GM18909 (cell line): ENCODE results near the gene AGXT2.

Source experiments
- ATAC-seq: cut with Tn5 transposase; IDR thresholded peaks from one replicate; pipeline ENCODE4 v1.9.1; 2021; ENCODE audit warnings: mild to moderate bottlenecking; ENCODE audit not compliant: unreplicated experiment, poor library complexity

AGXT2 gene

GRCh38 chr5:35023391-35024178 is 24.2 kb downstream of the AGXT2 start:
- ATAC-seq: no peak

- ATAC-seq: peak; percentile 77
These were observed 31.3 kb downstream of the AGXT2 start for GRCh38 chr5:35016174-35017051.

DNA sequence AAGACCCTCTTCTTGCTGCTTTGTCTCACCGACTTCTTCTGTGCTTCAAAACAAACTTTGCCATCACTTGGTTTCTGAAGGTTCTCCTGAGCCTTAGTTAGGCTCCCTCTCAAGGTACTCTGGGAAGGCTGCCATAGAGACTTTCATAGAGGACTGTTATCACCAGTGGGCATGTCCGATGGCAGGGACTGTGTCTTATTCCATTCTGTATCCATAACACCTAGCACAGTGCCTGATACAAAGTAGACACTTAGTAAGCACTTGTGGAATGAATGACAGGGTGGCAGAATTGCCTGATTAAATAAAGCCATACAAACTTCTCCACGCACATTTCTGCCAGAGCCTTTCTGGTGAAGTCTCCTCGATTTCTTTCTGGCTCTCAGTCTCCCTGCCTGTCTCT is 32.7 kb downstream of the AGXT2 start:
- ATAC-seq: no peak

- no peak for ATAC-seq
These were observed 35.0 kb downstream of the AGXT2 start for GRCh38 chr5:35012796-35013195.

DNA sequence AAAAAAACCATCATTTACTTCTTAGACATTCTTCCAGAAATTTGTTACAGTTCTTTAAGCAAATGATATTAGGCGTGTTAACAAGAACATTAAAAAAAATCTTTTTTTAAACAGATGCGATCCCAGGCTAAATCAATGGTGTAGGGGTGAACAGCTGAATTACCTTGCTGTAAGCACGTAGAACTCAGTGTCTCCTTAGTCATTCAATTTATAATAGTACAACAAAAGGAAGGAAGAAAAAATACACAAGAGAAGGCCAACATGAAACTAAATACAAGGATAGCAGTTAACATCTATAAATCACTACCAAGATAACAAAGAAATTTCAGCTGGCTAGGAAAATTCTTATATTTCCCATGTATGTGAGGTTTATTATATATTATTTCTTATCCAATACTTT is 35.4 kb downstream of the AGXT2 start:
- no peak for ATAC-seq

DNA sequence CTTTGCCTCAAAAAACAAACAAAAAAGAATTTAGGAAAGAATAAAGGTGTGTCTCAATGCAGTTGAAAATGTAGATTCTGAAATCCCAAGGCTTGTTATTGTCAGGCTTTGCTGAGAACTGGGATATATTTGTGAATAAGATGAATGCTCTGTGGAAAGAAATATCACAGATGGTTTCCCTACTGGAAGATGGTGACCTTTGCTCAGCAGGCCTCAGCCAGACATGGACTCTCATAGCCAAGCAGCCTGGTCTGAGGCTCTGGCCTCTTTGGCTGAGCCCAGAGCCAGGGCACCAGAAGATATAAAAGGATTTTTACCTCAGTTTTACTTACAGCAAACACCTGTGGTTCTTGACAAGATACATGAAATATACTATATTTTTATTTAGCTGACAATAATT is 37.1 kb downstream of the AGXT2 start:
- no peak for ATAC-seq

- ATAC-seq: no peak
These were observed 38.1 kb downstream of the AGXT2 start for GRCh38 chr5:35009657-35010056.

- ATAC-seq: no peak
These were observed 38.7 kb downstream of the AGXT2 start for GRCh38 chr5:35009019-35009418.

- no peak for ATAC-seq
These were observed 43.0 kb downstream of the AGXT2 start for GRCh38 chr5:35004771-35005170.

DNA sequence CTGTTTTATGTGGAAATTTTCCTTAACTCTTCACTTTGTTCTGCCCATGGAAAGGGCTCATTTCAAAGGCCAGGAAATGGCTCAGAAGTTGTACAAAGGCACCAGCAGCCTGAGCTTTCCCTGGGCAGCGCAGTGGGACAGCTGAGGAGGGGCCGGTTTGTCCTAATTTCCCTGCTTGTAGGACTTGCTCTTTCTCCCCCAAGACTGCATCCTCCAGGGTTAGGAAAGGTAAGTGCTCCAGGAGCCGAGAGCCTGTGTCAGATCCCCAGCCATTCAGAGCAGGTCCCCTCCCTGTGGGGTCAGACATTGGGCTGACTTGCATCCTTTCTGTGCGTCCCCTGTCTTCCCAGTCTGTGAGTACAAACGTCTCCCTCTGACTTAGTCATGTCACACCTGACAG is 43.5 kb downstream of the AGXT2 start:
- ATAC-seq: no peak

DNA sequence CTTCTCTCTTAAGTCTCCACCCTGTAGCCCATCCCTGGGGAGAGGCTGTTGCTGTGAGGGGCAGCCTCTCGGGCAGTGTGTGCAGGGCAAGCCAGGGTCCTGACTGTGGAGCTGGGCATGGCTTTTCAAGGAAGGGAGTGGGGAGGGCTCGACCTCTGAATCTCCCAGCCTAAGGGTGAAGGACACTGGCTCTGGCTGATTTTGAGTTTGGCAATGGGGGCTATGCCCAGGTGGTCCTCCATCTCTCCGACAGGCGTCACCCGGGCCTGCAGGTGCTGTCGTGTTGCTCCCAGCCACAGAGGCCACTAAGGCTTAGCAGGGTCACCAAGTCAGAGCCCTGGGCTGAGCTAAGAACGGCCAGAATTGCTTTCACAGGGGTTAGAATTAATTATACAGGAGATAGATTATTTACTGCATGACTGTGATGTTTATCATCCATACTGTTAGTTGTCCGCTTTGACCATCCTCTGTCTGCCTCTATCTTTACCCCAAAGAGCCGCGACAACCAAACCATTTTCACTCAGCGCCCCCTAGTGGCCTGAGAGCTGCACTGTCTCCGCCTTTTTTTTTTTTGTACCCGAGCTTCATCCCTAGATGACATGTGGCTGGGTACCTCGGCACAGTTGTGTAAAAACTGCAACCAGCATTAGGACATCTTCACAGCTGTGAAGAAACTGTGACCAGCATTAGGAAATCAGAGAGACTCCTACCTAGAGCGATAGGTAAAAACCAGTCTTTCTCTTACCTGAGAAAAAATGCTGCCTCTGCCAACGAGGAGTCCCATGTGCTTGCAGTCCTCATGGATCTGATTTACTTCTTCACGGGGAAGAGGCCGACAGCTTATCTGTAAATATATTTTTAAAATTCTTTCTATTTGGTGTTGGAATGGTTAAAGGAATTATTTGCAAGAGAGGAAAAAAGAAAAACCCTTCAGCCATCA is 44.5 kb downstream of the AGXT2 start:
- peak; percentile 79 for ATAC-seq

- ATAC-seq: no peak
These were observed 45.3 kb downstream of the AGXT2 start for GRCh38 chr5:35002459-35002858.

- no peak for ATAC-seq
These were observed 45.9 kb downstream of the AGXT2 start for GRCh38 chr5:35001842-35002241.

DNA sequence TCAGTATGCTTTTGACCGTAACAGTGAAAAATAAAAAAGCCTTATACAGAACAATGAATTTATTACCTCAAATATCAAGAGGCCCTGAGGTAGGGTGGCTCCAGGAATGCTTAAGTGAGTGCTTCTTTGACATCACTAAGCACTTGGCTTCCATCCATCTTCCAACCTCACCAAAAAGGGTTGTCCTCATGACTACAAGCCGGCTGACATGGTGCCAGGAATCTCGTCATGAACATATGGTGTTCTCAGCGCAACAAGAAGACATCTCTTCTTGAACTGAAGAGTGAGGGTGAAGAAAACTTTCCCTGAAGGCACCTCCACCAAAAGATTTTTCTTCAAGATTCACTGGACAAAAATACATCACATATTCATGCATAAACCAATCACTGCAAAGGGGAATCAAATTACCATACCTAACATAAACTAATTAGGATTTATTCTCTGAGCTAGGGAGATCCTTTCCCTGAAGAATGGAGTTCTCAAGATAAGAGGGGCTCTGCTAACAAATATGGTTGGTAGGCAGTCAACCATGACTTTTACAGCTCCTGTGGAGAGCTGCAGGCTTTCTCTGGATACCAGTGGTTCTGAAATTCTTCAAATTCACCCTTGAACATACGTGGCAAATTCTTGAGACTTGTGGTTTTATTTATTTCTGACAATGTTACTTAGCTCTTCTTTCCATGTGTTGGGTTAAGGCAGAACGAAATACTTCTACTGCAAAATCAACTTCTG is 49.5 kb downstream of the AGXT2 start:
- ATAC-seq: no peak

DNA sequence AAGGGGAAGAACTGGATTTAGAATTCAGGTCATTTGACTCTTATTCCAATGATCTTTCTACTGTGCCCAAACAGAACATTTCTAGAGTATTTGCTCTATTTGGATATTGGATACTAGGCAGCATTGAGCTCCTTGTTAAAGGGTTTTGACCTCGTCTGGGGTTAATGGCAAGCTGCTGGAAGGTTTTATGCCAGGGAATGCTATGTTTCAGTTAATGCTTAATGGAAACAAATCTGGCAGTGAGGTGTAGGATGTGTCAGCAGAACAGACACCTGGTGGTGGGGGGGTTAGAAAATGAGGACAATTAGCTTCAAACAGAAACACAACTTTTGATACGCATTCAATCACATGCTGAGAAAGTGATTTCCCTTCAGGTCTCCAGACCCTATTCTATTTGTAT is 51.5 kb downstream of the AGXT2 start:
- no peak for ATAC-seq

DNA sequence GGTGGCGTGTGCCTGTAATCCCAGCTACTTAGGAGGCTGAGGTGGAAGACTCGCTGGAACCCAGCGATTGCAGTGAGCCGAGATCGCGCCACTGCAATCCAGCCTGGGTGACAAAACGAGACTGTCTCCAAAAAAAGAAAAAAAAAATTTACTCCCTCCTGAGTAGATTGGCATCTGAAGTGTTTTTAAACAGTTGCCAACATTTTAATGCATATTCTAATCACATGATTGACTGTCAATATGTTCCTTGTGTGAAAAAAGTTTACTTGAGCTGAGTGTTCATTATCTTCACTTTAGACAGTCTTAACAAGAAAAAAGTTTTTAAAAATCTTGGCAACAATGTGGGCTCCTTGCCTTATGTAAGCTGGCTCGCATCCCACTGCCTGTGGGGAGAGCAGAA is 53.8 kb downstream of the AGXT2 start:
- ATAC-seq: no peak

- no peak for ATAC-seq
These were observed 56.1 kb downstream of the AGXT2 start for GRCh38 chr5:34991486-34992238.

DNA sequence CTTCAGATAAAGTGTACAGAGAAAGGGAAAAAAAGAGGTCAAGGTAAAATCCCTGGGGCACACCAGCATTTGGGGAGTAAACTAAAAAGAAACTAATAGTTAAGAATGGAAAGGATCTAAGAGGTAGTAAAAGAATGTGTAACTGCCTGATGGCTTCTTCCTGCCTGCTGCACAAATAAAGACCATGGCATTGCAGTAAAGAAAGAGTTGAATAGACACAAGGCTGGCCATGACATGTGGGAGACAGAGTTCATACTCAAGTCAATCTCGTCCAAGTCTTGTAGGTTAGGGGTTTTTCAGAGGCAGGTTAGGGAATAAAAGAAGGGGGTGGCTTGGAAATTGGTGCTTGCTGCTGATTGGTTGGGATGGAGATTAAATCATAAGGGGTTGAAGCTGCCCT is 60.8 kb downstream of the AGXT2 start:
- ATAC-seq: no peak

- ATAC-seq: no peak
These were observed 64.9 kb downstream of the AGXT2 start for GRCh38 chr5:34982823-34983222.
